LNCaP clone FGC (cell line): ENCODE measurements around the gene DCLK1.

Source experiments
- DNase-seq: peaks from one replicate; pipeline ENCODE4 v3.0.0-alpha.2; 2011; ENCODE audit warnings: low read depth
- H3K4me3 ChIP-seq: 2 replicates; pipeline ENCODE4 v1.5.1; 2011; ENCODE audit warnings: mild to moderate bottlenecking, low read depth, low read length, control low read depth
- CTCF ChIP-seq: IDR thresholded peaks from 2 replicates; pipeline ENCODE4 v1.5.1; 2012; ENCODE audit warnings: mild to moderate bottlenecking; ENCODE audit not compliant: control insufficient read depth, insufficient read depth; ENCODE audit errors: extremely low read depth

The DCLK1 gene

GRCh38 chr13:35916146-35916545 lies 215.0 kb downstream of the DCLK1 start:
- no peak overlapping the region for H3K4me3 ChIP-seq
- DNase-seq: no peak
- TF ChIP-seq CTCF: no peak

GRCh38 chr13:35914662-35915061 lies 216.5 kb downstream of the DCLK1 start:
- no peak for DNase-seq
- TF ChIP-seq CTCF: no peak
- no peak overlapping the region for H3K4me3 ChIP-seq

- no peak for DNase-seq
- no peak for TF ChIP-seq CTCF
- H3K4me3 ChIP-seq: no peak overlapping the region
Observed at GRCh38 chr13:35912841-35913240, 218.3 kb downstream of the DCLK1 start.

GRCh38 chr13:35909837-35910540 lies 221.2 kb downstream of the DCLK1 start:
- no peak overlapping the region for H3K4me3 ChIP-seq
- no peak for TF ChIP-seq CTCF
- no peak for DNase-seq

- no peak overlapping the region for H3K4me3 ChIP-seq
- DNase-seq: no peak
- TF ChIP-seq CTCF: no peak
Observed at GRCh38 chr13:35909091-35909490, 222.1 kb downstream of the DCLK1 start.

GRCh38 chr13:35908226-35908625 lies 223.0 kb downstream of the DCLK1 start:
- no peak for TF ChIP-seq CTCF
- DNase-seq: no peak
- no peak overlapping the region for H3K4me3 ChIP-seq

- no peak overlapping the region for H3K4me3 ChIP-seq
- TF ChIP-seq CTCF: no peak
- no peak for DNase-seq
Observed at GRCh38 chr13:35906636-35907035, 224.5 kb downstream of the DCLK1 start.
